HG02870 (cell line): Measurements from ENCODE around the gene IDE.
"Not testable (repeated sequence)": the region's sequence is repeated elsewhere in the genome, so short reads cannot be mapped to it uniquely, and the experiment has no call there.

Experiments used
- ATAC-seq: cut with Tn5 transposase; IDR thresholded peaks from one replicate; pipeline ENCODE4 v1.9.1; 2021; ENCODE audit warnings: mild to moderate bottlenecking, moderate library complexity; ENCODE audit not compliant: unreplicated experiment

IDE gene

GRCh38 chr10:92493362-92493761, 80.5 kb downstream of the IDE start:
- no peak for ATAC-seq

GRCh38 chr10:92492748-92493240, 81.1 kb downstream of the IDE start:
- ATAC-seq, result no peak

- ATAC-seq, result no peak
Measured at GRCh38 chr10:92490387-92490786, 83.5 kb downstream of the IDE start.

GRCh38 chr10:92486637-92487036, 87.3 kb downstream of the IDE start:
- no peak for ATAC-seq

- ATAC-seq, result no peak
Measured at GRCh38 chr10:92483539-92483938, 90.4 kb downstream of the IDE start.

GRCh38 chr10:92480413-92480812, 93.5 kb downstream of the IDE start:
- ATAC-seq, result no peak

GRCh38 chr10:92479547-92479946, 94.3 kb downstream of the IDE start:
- ATAC-seq, result no peak

- no peak for ATAC-seq
Measured at GRCh38 chr10:92478536-92478935, 95.4 kb downstream of the IDE start.

GRCh38 chr10:92475357-92475868, 98.5 kb downstream of the IDE start:
- no peak for ATAC-seq

GRCh38 chr10:92470026-92470425, 103.9 kb downstream of the IDE start:
- no peak for ATAC-seq

GRCh38 chr10:92464364-92464763, 109.5 kb downstream of the IDE start:
- ATAC-seq, result no peak

- no peak for ATAC-seq
Measured at GRCh38 chr10:92463582-92463981, 110.3 kb downstream of the IDE start.

GRCh38 chr10:92454955-92455354, 118.9 kb downstream of the IDE start:
- not testable (repeated sequence) for ATAC-seq

GRCh38 chr10:92452313-92452712, 121.6 kb downstream of the IDE start:
- ATAC-seq, result no peak

GRCh38 chr10:92451431-92451830, 122.5 kb downstream of the IDE start:
- no peak for ATAC-seq

GRCh38 chr10:92450896-92451295, 123.0 kb downstream of the IDE start:
- ATAC-seq, result no peak

GRCh38 chr10:92440578-92440977, 133.3 kb downstream of the IDE start:
- ATAC-seq, result no peak

GRCh38 chr10:92438220-92438619, 135.7 kb downstream of the IDE start:
- ATAC-seq, result no peak

GRCh38 chr10:92436611-92437010, 137.3 kb downstream of the IDE start:
- no peak for ATAC-seq

GRCh38 chr10:92436065-92436464, 137.8 kb downstream of the IDE start:
- not testable (repeated sequence) for ATAC-seq

- no peak for ATAC-seq
Measured at GRCh38 chr10:92434385-92434784, 139.5 kb downstream of the IDE start.

- no peak for ATAC-seq
Measured at GRCh38 chr10:92432596-92432995, 141.3 kb downstream of the IDE start.

- ATAC-seq, result no peak
Measured at GRCh38 chr10:92430103-92430502, 143.8 kb downstream of the IDE start.
